Measurements from ENCODE around the gene PALLD. TPM values are rescaled to one million over a fixed set of nuclear protein-coding genes. Genes with fewer than 3 reads are reported as not detected.
A peak's percentile ranks its signal among the peaks of the same experiment; 100 is the strongest.

Gene PALLD
- total RNA-seq, 1 experiment from 2014 or later: 18.3 TPM

- Histone ChIP-seq H2AFZ (ENCODE audit: low read length) (no peak overlapping the region), H3K27me3 (ENCODE audit: insufficient read depth, low read length) (no peaks in the 10 kb centered on the region), H3K23me2 (ENCODE audit: insufficient read length, low read depth, low read length, poor library complexity, severe bottlenecking) (no peaks in the 10 kb centered on the region), H3K4me2 (ENCODE audit: insufficient read depth, insufficient read length, low read length) (no peak overlapping the region), H2BK15ac (ENCODE audit: low read depth, low read length) (no peak overlapping the region), H2BK5ac (ENCODE audit: insufficient read length, low read length) (no peak overlapping the region), H3K27ac (ENCODE audit: insufficient read length, low read depth, low read length) (no peak overlapping the region), H2BK20ac (ENCODE audit: low read depth, low read length, poor library complexity, severe bottlenecking) (no peak overlapping the region), H4K8ac (replicated peaks; ENCODE audit: insufficient read length, low read depth, low read length) (no peak overlapping the region), H3T11ph (ENCODE audit: low read length) (no peak overlapping the region), H4K91ac (ENCODE audit: insufficient read length, low read depth, low read length) (no peak overlapping the region), H3K4me1 (ENCODE audit: insufficient read depth, low read length) (no peaks in the 10 kb centered on the region), H3K4ac (ENCODE audit: low read depth, low read length) (no peak overlapping the region), H3K18ac (ENCODE audit: insufficient read length, low read depth, low read length) (no peak overlapping the region), H3K23ac (ENCODE audit: insufficient read length, low read depth, low read length) (no peak overlapping the region), H3K56ac (ENCODE audit: insufficient read length, low read depth, low read length) (no peak overlapping the region), H3K79me2 (ENCODE audit: insufficient read depth, low read length) (no peaks in the 10 kb centered on the region), H2BK12ac (ENCODE audit: insufficient read length, low read depth, low read length) (no peak overlapping the region), H3K14ac (ENCODE audit: insufficient read depth, low read length) (no peak overlapping the region), H4K5ac (ENCODE audit: insufficient read length, low read depth, low read length) (no peak overlapping the region), H3K79me1 (ENCODE audit: insufficient read depth, low read depth, low read length, poor library complexity, severe bottlenecking) (no peaks in the 10 kb centered on the region), H2BK120ac (ENCODE audit: low read depth, low read length, poor library complexity, severe bottlenecking) (no peak overlapping the region), H2AK5ac (ENCODE audit: insufficient read length, low read length) (no peak overlapping the region), H3K9ac (ENCODE audit: extremely low read depth, insufficient read length, low read length) (no peak overlapping the region), H3K9me3 (ENCODE audit: control insufficient read depth, low read depth, low read length) (no peaks in the 10 kb centered on the region), H4K20me1 (ENCODE audit: control insufficient read depth, insufficient read depth, insufficient read length) (no peaks in the 10 kb centered on the region)
- no peak for TF ChIP-seq CTCF (conservative IDR thresholded peaks at IDR 0.05)
- 0 out of 7 replicates have a peak overlapping the region, but pooled peaks of 1 of the 3 experiments have one; percentile 3 for H3K27ac Mint-ChIP-seq
- H3K27me3 Mint-ChIP-seq (ENCODE audit: low read depth): no peaks in the 10 kb centered on the region
- H3K9me3 Mint-ChIP-seq: no peaks in the 10 kb centered on the region
- no peaks in the 10 kb centered on the region for H3K36me3 Mint-ChIP-seq (ENCODE audit: insufficient read depth in 1 of 3, low read depth in 3 of 3)
- DNase-seq: no peak
- no peak overlapping the region for H3K4me3 Mint-ChIP-seq
- peaks cover 7 to 14% of the 10 kb centered on the region in 2 experiments; a peak in 3 of 4 replicates for H3K4me1 Mint-ChIP-seq
- WGBS (ENCODE audit: extremely low coverage, insufficient read length, low lambda C conversion rate): no CpG with 5 or more reads among the region's 11 CpGs
Observed at GRCh38 chr4:168587411-168588125, 90.7 kb downstream of the PALLD start.

All from H9 (cell line).